Transverse colon (tissue), 4 donors: ENCODE measurements around the gene TARS3.

ENCODE experiments used
- POLR2A ChIP-seq: fragments of 450-650 bp; IDR thresholded peaks from one replicate; pipeline ENCODE4 v1.6.1; 2016; ENCODE audit warnings: antibody characterized with exemption, mild to moderate bottlenecking, moderate library complexity
- POLR2AphosphoS5 ChIP-seq, 3 donors: sonication (generic); formaldehyde crosslinking; IDR thresholded peaks; one replicate each; pipeline ENCODE4 v1.6.1; 2016; ENCODE audit warnings: antibody characterized with exemption in 3 of 3
- TF ChIP-seq, protein P1 (sequence below), 5 experiments: fragments of 200-600 bp in 3 of 5; fragments of 450-650 bp in 2 of 5; sonication (generic) in 3 of 5; IDR thresholded peaks; 1 replicate in 2 of 5; 2 replicates in 3 of 5; pipeline ENCODE4 v1.5.1; 2016 to 2017; ENCODE audit warnings: antibody characterized with exemption in 5 of 5, inconsistent platforms in 3 of 5, mild to moderate bottlenecking in 2 of 5, moderate library complexity in 1 of 5

DNA sequence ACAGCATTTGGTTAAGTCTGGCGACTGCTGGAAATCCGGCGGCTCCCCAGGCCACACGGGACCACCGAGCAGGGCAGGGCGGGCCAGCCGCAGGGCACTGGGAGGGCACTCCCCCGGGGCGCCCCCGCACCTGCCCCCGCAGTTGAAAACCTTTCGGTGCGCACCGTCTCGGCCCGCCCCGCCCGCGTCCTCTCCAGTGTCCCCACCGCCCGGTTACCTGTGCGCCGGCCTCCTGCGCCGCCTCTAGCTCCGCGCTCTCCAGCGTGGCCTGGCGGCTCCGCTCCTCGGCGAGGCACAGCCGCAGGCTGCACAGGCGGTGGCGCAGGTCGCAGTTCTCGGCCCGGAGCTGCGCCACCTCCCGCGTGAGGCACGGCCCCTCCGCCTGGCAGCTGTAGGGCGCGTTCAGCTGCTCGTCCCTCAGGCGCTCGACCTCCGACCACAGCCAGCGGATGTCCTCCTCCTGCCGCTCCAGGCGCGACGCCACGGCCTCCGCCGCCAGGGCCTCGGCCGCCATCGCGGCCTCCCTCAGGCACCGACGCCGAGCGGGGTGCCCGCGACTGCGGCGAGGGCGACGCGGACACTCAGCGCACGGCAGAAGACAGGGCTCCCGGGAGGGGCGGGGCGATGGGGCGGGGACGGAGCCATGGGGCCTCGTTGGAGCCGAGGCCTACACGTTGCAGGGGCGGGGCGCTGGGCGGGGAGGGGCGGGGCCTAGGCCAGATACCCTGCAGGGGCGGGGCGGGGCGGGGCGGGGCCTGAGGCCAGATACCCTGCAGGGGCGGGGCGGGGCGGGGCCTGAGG lies at the start of gene TARS3:
- TF ChIP-seq, protein P1, sequence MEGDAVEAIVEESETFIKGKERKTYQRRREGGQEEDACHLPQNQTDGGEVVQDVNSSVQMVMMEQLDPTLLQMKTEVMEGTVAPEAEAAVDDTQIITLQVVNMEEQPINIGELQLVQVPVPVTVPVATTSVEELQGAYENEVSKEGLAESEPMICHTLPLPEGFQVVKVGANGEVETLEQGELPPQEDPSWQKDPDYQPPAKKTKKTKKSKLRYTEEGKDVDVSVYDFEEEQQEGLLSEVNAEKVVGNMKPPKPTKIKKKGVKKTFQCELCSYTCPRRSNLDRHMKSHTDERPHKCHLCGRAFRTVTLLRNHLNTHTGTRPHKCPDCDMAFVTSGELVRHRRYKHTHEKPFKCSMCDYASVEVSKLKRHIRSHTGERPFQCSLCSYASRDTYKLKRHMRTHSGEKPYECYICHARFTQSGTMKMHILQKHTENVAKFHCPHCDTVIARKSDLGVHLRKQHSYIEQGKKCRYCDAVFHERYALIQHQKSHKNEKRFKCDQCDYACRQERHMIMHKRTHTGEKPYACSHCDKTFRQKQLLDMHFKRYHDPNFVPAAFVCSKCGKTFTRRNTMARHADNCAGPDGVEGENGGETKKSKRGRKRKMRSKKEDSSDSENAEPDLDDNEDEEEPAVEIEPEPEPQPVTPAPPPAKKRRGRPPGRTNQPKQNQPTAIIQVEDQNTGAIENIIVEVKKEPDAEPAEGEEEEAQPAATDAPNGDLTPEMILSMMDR (IDR thresholded peaks at IDR 0.05): peak in 3 of 5 experiments; percentile 25 to 58 (median 29)
- TF ChIP-seq POLR2A (peak; percentile 92), POLR2AphosphoS5 (IDR thresholded peaks at IDR 0.05) (peak; percentile 83 to 95 (median 95))
